IPS-18c (cell line): ENCODE measurements around the gene NFYC.

Experiments used
- H3K4me3 ChIP-seq: 2 replicates; pipeline ENCODE4 v1.7.0; 2013; ENCODE audit warnings: low read depth, mild to moderate bottlenecking, low read length, moderate library complexity; ENCODE audit not compliant: insufficient read depth
- H3K9me3 ChIP-seq: one replicate; pipeline ENCODE4 v1.6.1; 2013; ENCODE audit warnings: mild to moderate bottlenecking, low read length, moderate library complexity; ENCODE audit not compliant: control insufficient read depth, insufficient read depth

Gene NFYC

DNA sequence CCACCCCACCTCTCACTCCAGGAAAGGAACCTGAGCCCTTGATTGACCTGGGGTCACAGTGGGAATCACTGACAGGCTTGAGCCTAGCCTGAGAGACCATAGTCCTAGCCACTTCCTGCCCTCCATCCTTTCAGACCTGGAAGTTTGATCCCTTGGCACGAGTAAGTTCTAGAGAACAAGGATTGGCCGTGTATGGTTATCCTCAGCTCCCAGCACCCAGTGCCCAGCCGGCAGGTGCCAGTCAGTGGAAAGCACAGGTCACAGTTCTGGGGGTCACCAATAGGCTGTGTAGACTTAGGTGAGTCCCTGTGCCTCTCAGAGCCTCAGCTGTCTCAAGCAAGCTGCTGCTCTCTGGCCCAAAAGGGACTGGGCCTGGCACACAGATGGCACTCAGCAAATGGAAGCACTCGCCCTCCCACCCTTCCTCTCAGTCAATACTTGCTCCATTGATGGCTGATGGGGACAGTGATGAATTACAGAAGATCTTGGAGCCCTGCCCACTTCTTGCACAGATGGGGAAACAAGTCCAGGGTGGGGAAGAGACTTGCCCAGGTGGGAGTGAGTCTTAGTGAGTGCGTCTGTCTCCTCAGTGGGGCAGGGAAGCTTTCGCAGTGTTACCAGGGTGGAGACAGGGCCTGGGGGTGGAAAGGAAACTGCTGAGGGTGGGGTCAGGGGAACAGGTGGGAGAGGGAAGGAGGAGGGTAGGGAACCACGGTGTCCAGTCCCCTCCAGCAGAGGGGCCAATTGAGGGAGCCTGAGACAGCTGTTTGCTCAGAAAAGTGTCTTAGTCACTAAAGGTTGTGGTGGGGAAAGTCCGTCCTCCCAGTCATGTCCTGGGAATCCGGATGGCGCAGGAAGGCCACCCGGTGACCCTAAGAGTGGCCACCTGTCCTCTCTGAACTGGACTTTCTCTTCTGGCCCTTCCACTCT is 89.4 kb downstream of the NFYC start:
- no peaks in the 10 kb centered on the region for H3K9me3 ChIP-seq
- no peak overlapping the region for H3K4me3 ChIP-seq

DNA sequence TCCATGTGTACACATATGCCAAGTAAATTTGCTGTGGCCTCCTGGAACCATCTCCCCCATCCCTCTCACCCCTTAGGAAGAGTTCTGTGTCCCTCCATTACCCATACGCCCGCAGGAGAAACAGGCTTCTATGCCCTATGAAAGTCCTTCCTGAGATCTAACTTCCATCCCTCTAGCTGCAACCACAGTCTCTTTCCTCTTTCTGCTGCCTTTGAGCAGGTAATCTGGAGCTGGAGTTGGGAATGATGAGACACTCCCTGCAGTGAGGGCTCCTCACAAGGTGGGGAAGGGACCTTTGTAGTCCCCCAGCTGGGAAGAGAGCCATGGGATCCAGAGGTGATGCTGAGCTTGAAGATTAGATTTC is 90.1 kb downstream of the NFYC start:
- Histone ChIP-seq H3K4me3 (no peak overlapping the region), H3K9me3 (no peaks in the 10 kb centered on the region)

DNA sequence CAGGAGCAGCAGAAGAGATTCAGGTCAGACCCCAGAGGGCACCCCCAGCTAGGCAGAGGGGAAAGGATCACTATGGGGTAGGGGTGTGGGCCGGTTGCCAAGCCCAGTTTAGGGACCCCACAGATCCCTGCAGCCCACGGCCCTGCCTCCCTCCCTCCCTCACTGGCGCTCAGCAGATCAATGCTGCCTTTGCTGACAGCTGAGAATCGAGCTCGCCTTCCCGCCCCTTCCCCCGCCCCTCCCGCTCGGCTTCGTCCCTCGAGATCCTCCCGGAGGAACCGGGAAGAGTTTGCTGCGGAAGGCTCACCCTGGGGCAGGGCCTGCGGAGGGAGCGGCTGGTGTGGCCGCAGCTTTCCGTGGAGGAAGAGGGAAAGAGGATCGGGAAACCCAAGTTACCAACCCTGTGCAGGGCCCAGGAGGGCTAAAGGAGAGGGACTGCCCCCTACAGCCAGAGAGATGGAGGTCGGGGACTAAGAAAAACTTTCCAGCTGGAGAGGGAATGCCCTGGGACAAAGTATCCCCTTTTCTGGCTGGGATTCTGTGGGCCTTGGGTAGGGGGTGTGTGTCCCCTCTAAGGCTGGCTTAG is 91.0 kb downstream of the NFYC start:
- no peaks in the 10 kb centered on the region for H3K9me3 ChIP-seq
- H3K4me3 ChIP-seq, result peak overlapping the region; percentile 55; the same call in 1 of the 2 replicates

DNA sequence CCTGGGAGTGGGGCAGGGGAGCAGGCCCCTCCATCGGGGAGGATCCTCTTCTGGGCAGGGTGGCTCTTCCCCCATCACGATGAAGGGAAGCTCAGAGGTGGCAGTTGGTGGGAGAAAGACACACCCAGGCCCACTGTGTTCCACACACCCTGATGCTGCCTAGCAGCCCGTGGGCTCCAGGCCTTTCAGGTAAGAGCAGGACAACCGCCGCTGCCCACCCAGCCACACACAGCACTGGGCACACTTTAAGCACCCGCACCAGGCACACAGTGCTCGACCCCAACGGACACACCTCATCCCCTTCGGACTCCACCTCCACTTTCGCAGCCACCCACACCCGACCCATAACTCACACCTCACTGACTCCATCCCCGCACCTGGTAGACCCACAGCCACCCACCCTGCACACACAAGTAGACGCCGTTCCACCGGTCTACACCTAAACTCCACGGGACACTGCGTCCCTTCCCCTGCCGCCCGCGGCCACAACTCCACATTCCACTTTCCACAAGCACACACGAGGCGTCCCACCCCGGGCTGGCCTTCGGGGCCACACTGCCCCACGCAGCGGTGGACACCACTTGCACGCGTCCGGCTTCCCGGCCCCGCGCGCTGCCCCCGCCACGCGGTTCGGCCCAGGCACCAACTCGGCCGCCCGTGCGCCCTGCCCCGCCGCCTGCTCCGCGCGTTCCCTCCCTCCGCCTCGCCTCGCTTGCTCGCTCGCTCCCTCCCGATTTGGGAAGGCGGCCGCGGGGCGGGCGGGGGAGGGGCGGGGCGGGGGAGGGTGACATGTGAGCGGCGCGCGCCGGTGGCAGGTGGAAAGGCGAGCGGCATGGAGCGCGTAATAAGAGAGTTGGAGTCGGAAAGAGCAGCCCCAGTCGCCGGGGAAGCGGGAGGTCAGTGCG is 91.7 kb downstream of the NFYC start, which contains the start of gene KCNQ4:
Gene KCNQ4 (plus strand): TSS at position 787 of the 905 bp plus-strand sequence. CDS start 307 bp downstream, outside the sequence.
- Histone ChIP-seq H3K4me3 (peak within 1 kb of the TSS; percentile 55), H3K9me3 (no peaks in the 10 kb centered on the region)

DNA sequence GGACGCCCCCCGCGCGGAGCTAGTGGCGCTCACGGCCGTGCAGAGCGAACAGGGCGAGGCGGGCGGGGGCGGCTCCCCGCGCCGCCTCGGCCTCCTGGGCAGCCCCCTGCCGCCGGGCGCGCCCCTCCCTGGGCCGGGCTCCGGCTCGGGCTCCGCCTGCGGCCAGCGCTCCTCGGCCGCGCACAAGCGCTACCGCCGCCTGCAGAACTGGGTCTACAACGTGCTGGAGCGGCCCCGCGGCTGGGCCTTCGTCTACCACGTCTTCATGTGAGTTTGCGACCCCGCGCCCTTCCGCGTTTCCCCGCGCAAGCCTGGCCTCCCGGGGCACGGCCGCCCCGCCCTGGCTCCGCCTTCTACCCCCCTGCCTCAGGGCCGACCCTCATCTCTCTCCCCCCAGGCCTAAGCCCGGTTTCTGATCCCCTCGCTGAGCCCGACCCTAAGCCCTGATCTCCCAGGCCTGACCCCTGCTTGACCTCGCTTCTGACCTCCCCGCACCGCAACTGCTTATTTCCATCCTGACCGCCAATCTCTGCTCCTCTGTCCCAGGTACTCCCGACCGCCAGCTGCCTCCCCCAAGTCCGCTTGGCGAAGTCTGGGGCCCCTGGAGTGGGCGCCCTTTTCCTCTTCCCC is 92.8 kb downstream of the NFYC start:
- no peaks in the 10 kb centered on the region for H3K9me3 ChIP-seq
- H3K4me3 ChIP-seq, result peak overlapping the region; percentile 51

DNA sequence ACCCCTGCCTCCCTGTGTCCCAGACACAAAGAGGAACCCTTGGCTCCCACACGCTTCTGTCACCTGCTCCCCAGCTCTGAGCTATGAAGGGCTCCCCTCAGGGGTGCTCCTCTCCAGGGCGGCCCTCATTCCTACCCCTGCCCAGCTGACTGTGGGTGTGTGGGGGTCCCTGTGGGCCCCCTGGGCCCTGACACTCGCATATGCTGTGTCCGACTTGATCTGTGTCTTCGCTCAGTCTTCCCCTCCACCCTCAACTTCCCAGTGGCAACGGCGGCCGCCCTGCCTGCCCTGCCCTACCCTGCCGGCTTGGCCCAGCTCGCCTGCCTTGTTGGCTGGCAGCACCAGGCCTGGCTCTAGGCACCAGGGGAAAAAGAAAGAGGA is 93.3 kb downstream of the NFYC start:
- H3K4me3 ChIP-seq, result peak overlapping the region; percentile 51; the same call in 1 of the 2 replicates
- H3K9me3 ChIP-seq, result no peaks in the 10 kb centered on the region

DNA sequence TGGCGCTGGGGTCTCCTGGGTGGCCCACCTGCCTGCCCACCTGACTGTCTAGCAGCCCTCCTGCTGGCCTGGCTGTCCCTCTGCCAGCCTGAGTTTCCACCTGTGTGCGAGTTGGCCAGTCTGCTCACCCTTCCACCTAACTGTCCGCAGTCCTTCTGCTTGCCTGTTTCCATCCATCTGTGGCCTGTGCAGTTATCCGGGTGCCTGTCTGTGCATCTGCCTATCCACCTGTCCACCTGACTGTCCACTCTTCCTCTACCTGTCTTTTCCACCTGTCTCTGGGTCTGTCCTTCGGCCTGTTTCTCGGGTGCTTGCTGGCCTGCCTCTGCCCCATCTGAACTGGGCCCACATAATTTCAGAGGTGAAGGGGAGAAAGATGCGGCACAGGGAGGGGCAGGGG is 93.9 kb downstream of the NFYC start:
- Histone ChIP-seq H3K4me3 (no peak overlapping the region), H3K9me3 (no peaks in the 10 kb centered on the region)

DNA sequence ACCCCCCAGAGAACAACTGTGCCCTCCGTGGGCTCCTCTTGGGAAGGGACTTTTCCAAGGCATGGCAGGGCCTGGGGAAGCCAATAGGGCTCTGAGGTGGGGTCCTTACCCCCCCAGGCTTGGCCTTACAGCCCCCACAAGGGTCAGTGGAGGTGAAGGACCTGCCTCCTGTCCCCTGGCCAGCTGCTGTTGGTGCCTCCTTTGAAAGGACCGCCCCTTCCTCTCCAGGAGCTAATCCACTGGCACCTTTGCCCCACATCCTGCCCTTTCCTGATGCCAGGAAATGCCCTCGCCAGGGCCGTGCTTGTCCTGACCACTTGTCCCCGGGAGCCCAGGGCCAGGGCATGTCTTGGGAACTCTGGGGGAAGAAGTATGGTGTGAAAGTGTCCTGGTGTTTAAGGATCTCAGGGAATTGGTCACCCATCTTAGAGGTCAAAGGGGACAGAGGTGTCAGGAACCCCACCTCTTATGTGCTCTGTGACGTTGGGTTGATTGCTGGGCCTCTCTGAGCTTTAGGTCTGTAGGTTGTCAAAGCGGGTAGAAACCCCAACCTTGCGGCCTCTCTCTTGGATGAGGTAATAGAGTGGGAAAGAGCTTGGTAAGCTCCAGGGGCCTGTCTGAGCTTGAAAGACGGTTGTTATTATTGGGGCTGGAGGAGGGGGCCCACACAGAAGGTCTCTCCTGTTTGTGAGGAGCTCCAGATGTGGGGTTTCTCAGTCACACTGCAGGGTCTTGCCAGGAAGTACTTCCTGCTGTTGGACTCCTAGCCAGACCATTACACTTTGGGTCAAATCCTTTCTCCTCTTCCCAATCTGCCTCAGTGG is 94.9 kb downstream of the NFYC start:
- no peaks in the 10 kb centered on the region for H3K9me3 ChIP-seq
- H3K4me3 ChIP-seq, result no peak overlapping the region

DNA sequence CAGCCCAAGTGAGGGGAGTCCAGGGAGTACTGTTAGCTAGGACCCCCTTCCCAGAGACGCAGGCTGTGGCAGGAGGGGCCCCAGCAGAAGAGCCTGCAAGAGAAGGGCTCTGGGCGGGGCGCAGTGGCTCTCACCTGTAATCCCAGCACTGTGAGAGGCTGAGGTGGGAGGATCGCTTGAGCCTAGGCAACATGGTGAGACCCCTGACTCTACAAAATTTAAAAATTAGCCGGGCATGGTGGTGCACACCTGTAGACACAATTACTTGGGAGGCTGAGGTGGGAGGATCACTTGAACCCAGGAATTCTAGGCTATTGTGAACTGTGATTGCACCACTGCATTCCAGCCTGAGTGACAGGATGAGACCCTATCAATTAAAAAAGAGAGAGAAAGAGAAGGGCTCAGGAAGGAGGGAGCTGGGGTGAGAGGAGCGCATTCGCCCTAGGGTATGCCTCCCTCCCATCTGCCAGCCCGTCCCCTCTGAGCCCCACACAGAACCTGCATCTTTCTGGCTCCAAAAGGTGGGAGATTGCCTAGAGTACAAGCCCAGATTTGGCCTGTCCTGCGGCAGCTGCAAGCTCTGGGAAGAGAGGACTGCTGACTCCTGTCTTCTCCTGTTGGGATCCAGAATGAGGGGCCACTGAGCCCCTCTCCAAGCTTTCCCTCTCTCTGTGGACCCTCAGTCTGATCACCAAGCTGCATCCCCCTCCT is 95.6 kb downstream of the NFYC start:
- no peaks in the 10 kb centered on the region for H3K9me3 ChIP-seq
- no peak overlapping the region for H3K4me3 ChIP-seq

DNA sequence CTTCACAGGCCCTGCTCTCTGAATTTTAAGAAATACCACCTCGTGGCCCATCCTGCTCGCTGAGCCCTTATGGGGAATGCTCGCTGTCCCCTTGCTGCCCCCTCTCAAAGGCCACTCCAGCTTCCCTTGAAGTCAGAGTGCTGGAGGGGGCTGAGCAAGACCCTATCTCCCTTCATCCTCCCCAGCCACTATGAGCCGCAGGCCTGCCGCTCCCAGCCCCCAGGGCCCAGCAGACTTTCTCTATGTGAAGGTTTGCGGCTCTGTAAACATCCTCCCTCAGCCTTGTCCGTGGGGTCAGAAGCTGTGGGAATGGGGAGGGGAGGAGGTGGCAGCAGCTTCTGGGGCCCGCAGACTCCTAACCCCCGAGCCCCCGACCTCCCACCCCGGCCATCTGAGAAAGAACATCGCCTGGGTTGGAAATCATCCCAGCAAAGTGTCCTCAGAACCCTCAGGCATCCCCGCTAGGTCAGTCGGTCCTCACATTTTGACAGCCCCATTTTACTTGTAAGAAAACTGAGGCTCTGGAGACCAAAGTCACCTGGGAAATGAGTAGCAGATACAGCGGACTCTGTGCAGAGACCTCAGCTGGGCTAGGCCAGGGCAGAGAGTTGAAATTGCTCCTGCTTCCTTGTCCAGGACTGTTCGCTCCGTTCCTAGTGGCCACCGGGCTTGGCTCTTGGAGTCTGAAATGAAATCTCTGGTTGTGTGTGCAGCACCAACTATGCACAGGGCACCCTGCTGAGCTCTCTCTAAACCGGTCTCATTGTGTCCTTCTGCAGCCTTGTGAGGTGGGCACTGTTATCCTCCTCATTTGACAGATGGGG is 96.4 kb downstream of the NFYC start:
- Histone ChIP-seq H3K4me3 (no peak overlapping the region), H3K9me3 (no peaks in the 10 kb centered on the region)

DNA sequence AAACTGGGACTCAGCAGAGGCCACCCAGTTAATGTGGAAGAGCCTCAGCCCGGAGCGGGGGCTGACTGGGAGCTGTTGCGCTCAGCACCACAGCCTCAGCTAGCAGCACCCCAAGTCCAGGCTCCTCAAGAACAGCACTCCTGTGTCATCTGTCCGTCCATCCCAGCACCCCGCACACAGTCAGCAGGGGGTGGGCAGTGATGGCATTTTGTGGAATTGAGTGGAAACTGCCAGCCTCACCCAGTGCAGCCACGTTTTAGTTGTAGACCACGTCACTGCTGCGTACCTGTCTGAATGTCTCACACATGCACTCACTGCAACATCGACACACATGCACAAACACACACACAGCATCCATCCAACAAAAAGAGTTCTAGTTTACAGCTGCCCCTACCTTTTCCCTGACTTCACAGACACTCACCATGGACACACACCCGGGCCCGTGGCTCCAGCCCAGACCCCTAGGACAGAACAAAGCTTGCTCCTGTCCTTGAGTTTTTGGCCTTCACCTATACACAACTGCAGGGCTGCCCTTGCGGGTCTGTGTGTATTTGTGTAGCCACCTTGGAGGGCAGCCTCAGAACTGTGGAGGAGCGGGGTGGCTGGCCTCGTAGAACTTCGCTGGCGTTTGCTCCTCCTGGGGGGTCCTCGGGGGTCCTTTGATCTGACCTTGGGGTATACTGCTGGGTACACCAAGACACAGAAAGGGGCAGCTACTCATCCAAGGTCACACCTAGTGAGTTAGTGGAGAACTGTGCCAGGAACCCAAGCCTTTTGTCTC is 97.2 kb downstream of the NFYC start:
- Histone ChIP-seq H3K4me3 (no peak overlapping the region), H3K9me3 (no peaks in the 10 kb centered on the region)

DNA sequence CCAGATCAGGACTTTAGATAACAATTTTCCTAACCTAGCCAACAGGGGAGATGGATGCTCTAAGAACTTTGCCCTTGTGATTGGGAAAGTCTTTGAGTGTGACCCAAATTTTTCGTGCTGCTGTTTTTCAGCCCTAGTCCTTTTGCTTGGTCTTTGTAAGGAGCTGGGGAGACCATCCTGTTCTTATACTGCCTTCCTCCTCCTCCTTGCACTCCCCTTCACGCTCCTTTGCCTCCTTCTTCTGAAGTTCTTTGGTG is 97.8 kb downstream of the NFYC start:
- Histone ChIP-seq H3K4me3 (no peak overlapping the region), H3K9me3 (no peaks in the 10 kb centered on the region)

DNA sequence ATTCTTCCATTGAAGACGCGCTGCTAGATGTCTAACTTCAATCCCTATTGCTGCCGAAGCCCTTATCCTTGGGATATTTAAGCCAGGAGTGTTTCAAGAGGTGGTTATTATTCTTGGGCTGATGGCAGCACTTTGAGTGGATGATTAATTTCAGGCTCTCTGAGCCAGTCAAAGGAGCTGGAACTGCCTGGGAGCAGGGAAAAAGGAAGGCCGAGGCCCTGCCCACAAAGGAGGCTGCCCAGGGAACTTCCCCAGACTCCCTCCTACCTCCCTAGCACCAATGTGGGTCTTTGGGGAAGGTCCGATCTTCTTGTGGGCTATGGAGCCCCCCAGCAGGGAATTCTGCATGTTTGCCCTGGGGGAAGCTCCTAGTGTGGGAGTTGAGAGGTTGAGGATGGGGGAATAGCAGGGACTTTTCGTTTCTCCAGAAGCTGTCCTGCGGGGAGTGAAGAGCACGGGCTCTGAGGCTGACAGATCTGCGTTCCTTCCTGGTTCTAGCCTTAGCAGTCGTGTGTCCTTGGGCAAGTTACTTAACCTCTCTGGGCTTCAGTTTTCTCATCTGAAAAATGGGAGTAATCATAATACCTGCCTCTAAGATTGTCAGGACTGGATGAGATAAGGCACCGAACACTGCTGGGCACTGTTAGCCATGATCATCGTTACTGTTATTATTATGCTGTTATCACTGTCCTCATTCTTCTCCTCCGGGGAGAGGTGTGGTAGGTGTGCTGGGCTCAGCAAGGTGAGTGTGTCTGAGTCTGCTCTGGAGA is 98.3 kb downstream of the NFYC start:
- H3K9me3 ChIP-seq, result no peaks in the 10 kb centered on the region
- no peak overlapping the region for H3K4me3 ChIP-seq

DNA sequence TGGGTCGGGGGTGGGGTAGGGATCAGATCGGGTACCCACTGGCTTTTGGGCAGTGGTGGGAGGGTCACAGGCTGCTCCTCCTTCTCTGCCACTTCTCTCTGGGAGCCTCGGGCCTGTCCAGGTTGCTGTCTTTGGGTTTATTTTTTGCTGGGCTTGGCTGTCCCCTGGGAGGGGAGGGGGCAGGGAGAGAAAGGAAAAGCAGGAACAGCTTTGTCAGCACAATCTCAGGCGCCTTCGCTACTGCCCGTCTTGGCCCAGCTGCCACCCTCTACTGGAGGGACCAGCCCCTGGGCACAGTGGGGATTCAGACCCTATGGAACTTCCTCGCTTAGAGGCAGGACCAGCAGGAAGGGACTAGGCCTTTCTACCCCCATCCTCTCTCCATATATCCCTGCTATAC is 100.5 kb downstream of the NFYC start:
- no peak overlapping the region for H3K4me3 ChIP-seq
- no peaks in the 10 kb centered on the region for H3K9me3 ChIP-seq
